ENCODE data around the gene SYPL1.

GRCh38 chr7:106088014-106088413 lies 24.1 kb downstream of the SYPL1 start:
- no peak for TF ChIP-seq SP1 (IDR thresholded peaks at IDR 0.05)
- no peak for TF ChIP-seq L3MBTL2 (conservative IDR thresholded peaks at IDR 0.05)
- no peak for TF ChIP-seq LEF1 (IDR thresholded peaks at IDR 0.05; ENCODE audit: borderline replicate concordance)
- TF ChIP-seq FOXM1 (IDR thresholded peaks at IDR 0.05; ENCODE audit: borderline replicate concordance): no peak
- no peak for TF ChIP-seq NFRKB (IDR thresholded peaks at IDR 0.05)
- TF ChIP-seq FOXA1 (IDR thresholded peaks at IDR 0.05): no peak
- no peak for TF ChIP-seq TARDBP (IDR thresholded peaks at IDR 0.05)
- no peak for TF ChIP-seq PKNOX1 (IDR thresholded peaks at IDR 0.05)
- TF ChIP-seq BHLHE40 (IDR thresholded peaks at IDR 0.05; ENCODE audit: borderline replicate concordance): no peak
- no peak for TF ChIP-seq ELF4 (IDR thresholded peaks at IDR 0.05)
- no peak for TF ChIP-seq ARNT (IDR thresholded peaks at IDR 0.05)
- no peak for TF ChIP-seq ZNF384 (IDR thresholded peaks at IDR 0.05)
- no peak for TF ChIP-seq SUZ12 (IDR thresholded peaks at IDR 0.05)
- TF ChIP-seq FOXK2 (IDR thresholded peaks at IDR 0.05): no peak

All from HEK293T (cell line).